Caco-2 (cell line): ENCODE data around the gene BCAS3. TPM values are rescaled to one million over a fixed set of nuclear protein-coding genes. Genes with fewer than 3 reads are reported as not detected.

Source experiments
- BruUV-seq: library from RNA; stranded (reverse); fragments of 400-500 nt; replicated peaks from 2 replicates; lab custom pipeline; 2021; lab: Mats Ljungman, UMichigan
- CTCF ChIA-PET: fragments of 300-600 bp; sonication (Branson Sonifier 250); formaldehyde crosslinking; loops from one replicate; lab custom pipeline; 2022; ENCODE audit warnings: antibody characterized with exemption; lab: Charles Lee
- POLR2A ChIA-PET: fragments of 300-600 bp; sonication (Branson Sonifier 250); formaldehyde crosslinking; loops from one replicate; lab custom pipeline; 2022; ENCODE audit warnings: antibody characterized with exemption; lab: Charles Lee
- DNase-seq, 2 experiments: peaks; one replicate each; pipeline versions ENCODE4 v3.0.0 to v3.0.0-alpha.2; 2020 to 2022
- H3K27me3 ChIP-seq: replicated peaks from 2 replicates; pipeline ENCODE4 v1.6.0; 2011; ENCODE audit warnings: low read length; ENCODE audit not compliant: control insufficient read depth, insufficient read depth
- H3K36me3 ChIP-seq: 2 replicates; pipeline ENCODE4 v1.5.1; 2011; ENCODE audit warnings: low read length; ENCODE audit not compliant: control insufficient read depth, insufficient read depth
- H3K4me1 ChIP-seq: fragments of 250-450 bp; sonication (Bioruptor Pico); 2 replicates; pipeline ENCODE4 v1.5.1; 2020; ENCODE audit warnings: mild to moderate bottlenecking
- H3K4me3 ChIP-seq: 2 replicates; pipeline ENCODE4 v1.5.1; 2011; ENCODE audit warnings: low read depth, mild to moderate bottlenecking, control low read depth, low read length
- H3K9me3 ChIP-seq: fragments of 250-450 bp; sonication (Bioruptor Pico); 2 replicates; pipeline ENCODE4 v1.5.1; 2020; ENCODE audit warnings: mild to moderate bottlenecking, moderate library complexity
- H3K27ac Mint-ChIP-seq: one replicate; pipeline ENCODE4 v1.8.0; 2022; ENCODE audit warnings: mixed read lengths; ENCODE audit not compliant: unreplicated experiment
- H3K27me3 Mint-ChIP-seq: one replicate; pipeline ENCODE4 v1.8.0; 2022; ENCODE audit warnings: mixed read lengths; ENCODE audit not compliant: insufficient read depth, unreplicated experiment
- H3K36me3 Mint-ChIP-seq: one replicate; pipeline ENCODE4 v1.8.0; 2022; ENCODE audit warnings: mild to moderate bottlenecking, mixed read lengths; ENCODE audit not compliant: insufficient read depth, unreplicated experiment
- H3K4me1 Mint-ChIP-seq: one replicate; pipeline ENCODE4 v1.8.0; 2022; ENCODE audit warnings: low read depth, mixed read lengths; ENCODE audit not compliant: unreplicated experiment
- H3K4me3 Mint-ChIP-seq: one replicate; pipeline ENCODE4 v1.8.0; 2022; ENCODE audit warnings: mild to moderate bottlenecking, moderate library complexity, mixed read lengths; ENCODE audit not compliant: unreplicated experiment
- H3K9me3 Mint-ChIP-seq: one replicate; pipeline ENCODE4 v1.8.0; 2022; ENCODE audit warnings: mixed read lengths; ENCODE audit not compliant: unreplicated experiment
- CTCF ChIP-seq, 2 experiments: fragments of 200-600 bp in 1 of 2; IDR thresholded peaks; 1 replicate in 1 of 2; 2 replicates in 1 of 2; pipeline versions ENCODE4 v1.5.1 to v1.8.0; 2011 to 2022; ENCODE audit warnings: antibody characterized with exemption in 1 of 2, control low read depth in 1 of 2, inconsistent platforms in 1 of 2, low read depth in 1 of 2, low read length in 1 of 2, mild to moderate bottlenecking in 1 of 2, moderate library complexity in 1 of 2; ENCODE audit not compliant: insufficient read depth in 1 of 2, severe bottlenecking in 1 of 2, unreplicated experiment in 1 of 2
- intact Hi-C: fragments of 100-400 bp; cut with micrococcal nuclease; formaldehyde crosslinking; loops from one replicate; pipeline ENCODE4 v1.10.0; 2022; ENCODE audit not compliant: unreplicated experiment
- total RNA-seq: library from RNA; stranded (reverse); gene quantifications from 2 replicates; pipeline ENCODE4 v1.2.3, GENCODE V29; 2022

BCAS3 gene
- total RNA-seq, 1 experiment from 2014 or later: 44.1 TPM

- Mint-ChIP-seq H3K27ac (peak overlapping the region; percentile 81), H3K9me3 (no peaks in the 10 kb centered on the region), H3K4me3 (no peak overlapping the region), H3K27me3 (no peaks in the 10 kb centered on the region), H3K36me3 (no peaks in the 10 kb centered on the region), H3K4me1 (peaks cover 43% of the 10 kb centered on the region)
- H3K4me1 ChIP-seq: peaks cover 56% of the 10 kb centered on the region
- intact Hi-C loops: no loop called here
- no peaks in the 10 kb centered on the region for H3K36me3 ChIP-seq
- no TSS peak for BruUV-seq
- DNase-seq: no peak
- ChIA-PET POLR2A (no interaction called here), CTCF (interaction anchor here (1.0 to 1.1 kb wide), 2 partner anchors 150 to 278 kb away, joined by 3 read pairs; partner anchors contain the start of gene TBX2)
- H3K4me3 ChIP-seq: no peak overlapping the region
- no peaks in the 10 kb centered on the region for H3K9me3 ChIP-seq
- no peak for TF ChIP-seq CTCF (IDR thresholded peaks at IDR 0.05; ENCODE audit: insufficient read depth in 1 of 2, low read depth in 1 of 2, low read length in 1 of 2, severe bottlenecking in 1 of 2, unreplicated experiment in 1 of 2)
- H3K27me3 ChIP-seq: no peaks in the 10 kb centered on the region
Measured at GRCh38 chr17:61249649-61250299, 572.1 kb downstream of the BCAS3 start.

- BruUV-seq: no TSS peak
- Mint-ChIP-seq H3K27me3 (no peaks in the 10 kb centered on the region), H3K27ac (peak overlapping the region; percentile 81), H3K36me3 (no peaks in the 10 kb centered on the region), H3K4me3 (no peak overlapping the region), H3K4me1 (peaks cover 43% of the 10 kb centered on the region), H3K9me3 (no peaks in the 10 kb centered on the region)
- TF ChIP-seq CTCF (IDR thresholded peaks at IDR 0.05; ENCODE audit: insufficient read depth in 1 of 2, low read depth in 1 of 2, low read length in 1 of 2, severe bottlenecking in 1 of 2, unreplicated experiment in 1 of 2): no peak
- H3K9me3 ChIP-seq: no peaks in the 10 kb centered on the region
- H3K4me1 ChIP-seq: peaks cover 56% of the 10 kb centered on the region
- H3K4me3 ChIP-seq: no peak overlapping the region
- intact Hi-C loops: no loop called here
- ChIA-PET CTCF (no interaction called here), POLR2A (no interaction called here)
- DNase-seq: no peak
- H3K27me3 ChIP-seq: no peaks in the 10 kb centered on the region
- no peaks in the 10 kb centered on the region for H3K36me3 ChIP-seq
Measured at GRCh38 chr17:61250335-61250890, 572.8 kb downstream of the BCAS3 start.

GRCh38 chr17:61251939-61252865, 574.6 kb downstream of the BCAS3 start:
- TF ChIP-seq CTCF (IDR thresholded peaks at IDR 0.05; ENCODE audit: insufficient read depth in 1 of 2, low read depth in 1 of 2, low read length in 1 of 2, severe bottlenecking in 1 of 2, unreplicated experiment in 1 of 2): no peak
- Histone ChIP-seq H3K9me3 (no peaks in the 10 kb centered on the region), H3K4me1 (peaks cover 56% of the 10 kb centered on the region), H3K27me3 (no peaks in the 10 kb centered on the region), H3K4me3 (no peak overlapping the region), H3K36me3 (no peaks in the 10 kb centered on the region)
- no peak for DNase-seq
- ChIA-PET POLR2A (interaction anchor here (0.5 kb wide), 1 partner anchor 22 kb away, joined by 6 read pairs; no protein-coding TSS in a partner anchor), CTCF (no interaction called here)
- intact Hi-C loops: no loop called here
- no TSS peak for BruUV-seq
- no peaks in the 10 kb centered on the region for H3K9me3 Mint-ChIP-seq
- H3K36me3 Mint-ChIP-seq: no peaks in the 10 kb centered on the region
- no peak overlapping the region for H3K4me3 Mint-ChIP-seq
- H3K27me3 Mint-ChIP-seq: no peaks in the 10 kb centered on the region
- H3K27ac Mint-ChIP-seq: no peak overlapping the region
- H3K4me1 Mint-ChIP-seq: peaks cover 43% of the 10 kb centered on the region
